ENCODE results near the gene PDE4D.
"Not testable (repeated sequence)": the region's sequence is repeated elsewhere in the genome, so short reads cannot be mapped to it uniquely, and the experiment has no call there.

PDE4D gene

DNA sequence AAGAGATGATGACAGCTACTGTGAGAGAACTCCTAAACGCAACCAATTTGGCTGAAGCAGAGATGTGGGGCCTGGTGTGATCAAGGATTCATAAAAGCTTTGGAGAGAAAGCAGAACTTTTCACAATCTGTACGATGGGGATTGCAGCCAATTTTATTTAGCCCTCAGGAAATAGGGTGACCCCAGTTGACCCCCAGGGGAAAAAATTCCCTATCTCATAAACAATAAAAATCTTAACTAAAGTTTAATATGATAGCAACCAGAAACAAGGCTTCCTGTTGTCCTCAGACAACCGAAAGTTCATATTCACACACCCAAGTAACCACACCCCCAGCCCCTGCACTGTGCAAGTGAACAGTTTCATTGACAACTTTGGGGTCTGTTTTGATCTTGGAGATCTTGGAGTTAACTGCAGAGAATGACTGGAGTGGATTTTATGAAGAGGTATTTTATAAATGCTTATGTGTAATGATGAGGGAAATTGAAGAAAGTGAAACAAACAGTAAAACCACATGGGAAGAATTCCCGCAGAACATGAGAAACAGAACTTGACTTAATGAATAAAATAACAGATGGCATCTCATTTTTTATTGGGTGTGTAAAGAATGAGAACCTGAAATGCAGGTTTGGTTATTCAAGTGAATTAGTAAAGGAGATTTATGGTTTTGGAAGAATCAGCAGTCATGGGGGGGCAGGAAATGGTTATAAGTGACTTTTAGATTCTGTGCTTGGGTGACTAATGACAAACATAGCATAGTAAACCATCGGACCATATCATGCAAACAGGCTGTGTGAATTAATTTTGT is 94.5 kb downstream of the PDE4D start:
- DNase-seq, result no peak

DNA sequence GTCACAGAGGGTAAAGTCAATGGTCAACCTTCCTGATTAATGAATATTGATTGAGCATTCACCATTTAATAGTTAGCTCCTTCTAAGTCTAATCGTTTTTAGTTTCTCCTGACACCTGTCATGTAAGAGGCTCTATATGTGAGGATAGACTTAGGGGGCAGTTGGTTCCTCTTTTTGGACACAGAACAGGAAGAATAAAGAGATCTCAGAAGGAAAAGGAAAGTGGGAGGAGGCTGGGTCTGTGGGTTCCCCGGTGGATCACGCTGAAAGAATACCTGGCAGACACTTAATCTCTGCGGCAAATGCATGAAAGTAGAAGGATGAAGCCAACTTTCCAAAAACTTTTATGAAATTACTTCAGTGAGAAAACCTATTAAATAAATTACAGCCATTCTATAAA is 98.4 kb downstream of the PDE4D start:
- no peak for DNase-seq

DNA sequence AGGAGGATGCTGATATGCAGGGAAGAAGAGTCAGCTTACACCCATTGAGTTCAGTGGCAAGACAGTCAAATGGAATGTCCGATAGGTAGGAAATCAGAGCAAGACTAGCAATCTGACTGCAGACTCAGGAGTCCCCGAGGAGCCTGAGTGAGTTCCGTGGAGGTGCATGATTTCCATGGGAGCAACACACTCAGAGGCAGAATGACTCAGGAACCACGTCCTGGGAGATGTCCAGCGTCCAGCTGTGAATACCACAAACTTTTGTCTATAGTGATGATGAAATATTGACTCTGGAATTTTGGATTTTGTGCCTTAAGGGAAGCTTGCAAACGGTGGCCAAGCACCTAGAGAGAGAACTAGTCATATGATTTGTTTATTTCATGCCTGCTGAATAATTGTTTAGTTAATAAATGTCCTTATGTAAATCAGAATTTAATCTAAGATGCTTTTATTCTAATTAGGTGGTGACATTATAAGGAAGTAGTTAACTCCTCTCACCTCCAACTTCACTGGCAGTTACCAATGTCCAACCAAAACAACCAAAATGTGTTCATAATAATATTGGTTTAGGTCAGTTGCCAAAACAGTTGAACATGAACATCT is 100.4 kb downstream of the PDE4D start:
- DNase-seq, result no peak

DNA sequence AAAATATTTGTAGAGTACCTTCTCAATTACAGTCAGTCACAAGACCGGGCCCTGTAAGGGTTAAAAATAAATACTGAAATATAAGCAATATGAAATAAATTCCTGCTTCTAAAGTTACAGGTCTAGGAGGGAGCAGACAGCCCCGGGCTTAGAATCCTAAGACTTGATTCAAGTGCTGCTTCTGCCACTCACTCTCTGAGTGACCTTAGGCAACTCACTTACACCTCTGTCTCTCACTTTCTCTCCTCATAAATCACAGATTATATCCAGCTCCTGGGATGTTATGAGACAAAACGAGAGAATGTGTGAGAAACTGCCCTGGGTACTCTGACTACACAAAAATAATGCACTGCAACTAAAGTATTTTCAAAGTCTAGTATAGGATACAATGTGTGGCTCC is 101.9 kb downstream of the PDE4D start:
- DNase-seq, result no peak

GRCh38 chr5:59790776-59791475 is 102.6 kb downstream of the PDE4D start:
- DNase-seq, result no peak

- no peak for DNase-seq
Observed at GRCh38 chr5:59790376-59790775, 103.2 kb downstream of the PDE4D start.

GRCh38 chr5:59789894-59790293 is 103.6 kb downstream of the PDE4D start:
- no peak for DNase-seq

- DNase-seq, result no peak
Observed at GRCh38 chr5:59789197-59789596, 104.3 kb downstream of the PDE4D start.

DNA sequence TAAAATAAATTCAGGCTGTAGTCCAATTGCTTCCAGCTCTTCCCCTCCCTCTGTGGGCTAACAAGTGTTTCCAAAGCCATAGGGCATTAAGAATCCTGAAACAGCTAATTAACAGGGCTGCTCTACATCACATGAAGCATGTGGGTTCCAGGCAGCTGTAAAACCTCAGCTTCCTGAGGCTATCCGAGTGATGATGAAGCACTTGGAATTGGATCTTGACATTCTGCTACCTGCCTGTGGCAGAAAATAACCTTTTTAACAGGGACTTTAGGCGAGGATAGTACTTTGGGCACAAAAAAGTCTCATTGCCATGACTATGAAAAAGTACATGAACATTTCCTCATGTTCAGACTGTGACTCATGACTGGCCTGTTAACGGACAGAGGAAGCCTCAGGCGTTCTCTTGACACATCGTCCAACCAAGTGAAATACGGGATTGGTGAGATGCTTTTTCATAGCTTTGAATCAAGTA is 107.2 kb downstream of the PDE4D start:
- DNase-seq, result no peak

DNA sequence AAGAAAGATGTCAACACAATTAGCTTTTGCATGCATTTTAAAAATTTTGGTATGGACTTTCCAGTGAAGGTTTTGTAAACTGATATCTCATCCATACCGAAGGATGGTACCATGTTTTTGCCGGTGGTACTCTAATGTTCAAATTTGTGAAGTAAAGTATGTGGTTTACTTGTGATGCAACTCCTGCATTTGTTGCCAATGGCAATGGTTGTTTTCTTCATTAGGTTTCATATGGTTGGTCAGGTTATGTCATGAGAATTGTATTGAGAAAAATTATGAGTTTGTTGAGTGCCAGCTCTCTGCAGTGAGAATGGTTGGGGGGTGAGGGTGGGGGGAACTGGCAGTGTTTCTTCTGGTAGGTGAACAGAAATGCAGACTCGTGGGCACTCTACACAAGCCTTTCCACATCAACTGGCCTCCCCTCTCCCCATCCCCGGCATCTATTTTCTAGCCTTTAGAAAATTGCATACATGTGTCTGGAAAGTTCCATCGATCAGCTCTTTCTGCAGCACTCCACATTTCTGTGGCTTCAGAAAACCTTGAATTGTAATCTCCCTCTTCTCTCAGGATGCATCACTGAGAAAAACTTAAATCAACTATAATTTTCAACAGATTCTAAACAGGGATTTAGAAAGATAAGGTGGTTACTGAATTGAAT is 107.7 kb downstream of the PDE4D start:
- no peak for DNase-seq

DNA sequence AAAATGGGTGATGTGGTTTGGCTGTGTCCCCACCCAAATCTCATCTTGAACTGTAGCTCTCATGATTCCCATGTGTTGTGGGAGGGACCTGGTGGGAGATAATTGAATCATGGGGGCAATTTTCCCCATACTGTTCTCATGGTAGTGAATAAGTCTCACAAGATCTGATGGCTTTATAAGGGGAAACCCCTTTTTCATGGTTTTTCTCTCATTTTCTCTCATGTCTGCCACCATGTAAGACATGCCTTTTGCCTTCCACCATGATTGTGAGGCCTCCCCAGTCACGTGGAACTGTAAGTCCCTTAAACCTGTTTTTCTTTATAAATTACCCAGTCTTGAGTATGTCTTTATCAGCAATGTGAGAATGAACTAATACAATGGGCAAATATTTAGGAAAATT is 108.8 kb downstream of the PDE4D start:
- DNase-seq, result not testable (repeated sequence)

DNA sequence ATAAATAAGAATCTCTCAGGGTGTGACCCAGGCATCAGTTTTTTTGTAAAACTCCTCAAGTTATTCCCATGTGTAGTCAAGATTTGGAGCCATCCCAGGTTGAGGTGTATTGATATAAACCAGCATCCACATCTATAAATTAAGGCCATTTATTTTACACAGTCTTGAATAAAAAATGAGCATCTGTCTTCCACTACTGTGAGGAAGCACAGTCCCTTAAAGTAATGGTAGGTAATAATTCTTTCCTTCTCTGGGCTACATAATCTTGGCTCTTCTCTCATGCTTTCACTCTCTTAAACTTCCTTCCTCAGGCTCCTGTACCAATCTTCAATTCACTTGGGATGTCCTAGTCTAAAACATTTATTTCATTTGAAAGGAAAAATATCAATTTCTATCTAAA is 110.3 kb downstream of the PDE4D start:
- DNase-seq, result no peak

- DNase-seq, result no peak
Observed at GRCh38 chr5:59782856-59783255, 110.7 kb downstream of the PDE4D start.

GRCh38 chr5:59779453-59779852 is 114.1 kb downstream of the PDE4D start:
- DNase-seq, result no peak

DNA sequence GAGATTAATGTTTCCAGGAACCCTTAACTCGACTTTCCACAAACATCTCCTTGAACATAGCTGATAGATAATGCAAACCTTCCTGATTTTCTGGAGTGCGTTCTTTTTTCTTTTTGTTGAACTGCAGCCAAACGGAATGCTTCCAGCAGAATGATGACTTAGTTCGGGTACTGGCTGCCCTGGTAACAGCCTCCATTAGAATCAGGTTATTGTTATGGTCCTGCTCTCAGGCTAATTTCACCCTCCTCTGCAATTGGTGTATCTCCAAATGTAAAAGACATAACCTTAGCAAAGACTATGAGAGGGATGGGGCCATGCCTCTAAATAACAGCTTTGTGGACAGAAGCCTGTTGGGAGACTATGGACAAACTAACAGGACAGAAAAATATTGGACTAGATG is 116.5 kb downstream of the PDE4D start:
- no peak for DNase-seq

DNA sequence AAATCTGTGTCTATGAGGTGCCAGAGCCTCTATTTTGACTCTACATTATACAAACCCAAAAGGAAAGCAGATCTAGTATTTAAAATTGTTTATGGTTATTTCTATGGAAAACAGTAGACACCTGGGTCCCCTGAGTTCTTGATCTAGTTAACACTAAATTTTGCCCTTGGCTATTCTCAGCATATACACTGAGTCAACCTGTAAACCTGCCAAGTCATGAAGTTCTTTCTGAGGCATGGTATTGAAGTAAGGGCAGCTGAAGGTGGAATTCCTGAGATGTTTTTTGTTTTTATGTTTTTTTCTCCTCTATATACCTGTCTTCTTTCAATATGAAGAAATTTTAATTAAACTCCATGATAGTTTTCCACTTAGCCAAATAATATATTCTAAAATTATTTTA is 120.2 kb downstream of the PDE4D start:
- no peak for DNase-seq

- DNase-seq, result no peak
Observed at GRCh38 chr5:59772757-59773156, 120.8 kb downstream of the PDE4D start.

DNA sequence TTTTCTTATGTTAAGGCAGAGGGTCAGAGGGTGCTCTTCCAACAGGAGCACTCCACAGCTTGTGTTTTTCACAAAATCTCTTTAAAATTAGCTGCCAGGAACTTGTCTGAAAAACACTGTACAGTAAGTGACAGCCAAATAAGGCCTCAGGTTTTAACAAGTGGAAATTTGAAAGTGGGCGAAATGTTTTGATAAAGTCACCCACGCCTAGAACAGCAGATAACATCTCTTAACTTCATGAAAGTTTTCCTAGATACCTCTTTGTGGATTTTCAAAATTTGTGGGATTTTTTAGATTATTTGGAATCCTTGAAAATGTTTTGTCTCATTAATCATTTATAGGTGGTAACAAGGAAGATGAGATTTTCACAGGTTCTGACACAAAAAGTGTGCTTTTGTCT is 121.3 kb downstream of the PDE4D start:
- no peak for DNase-seq

GRCh38 chr5:59770953-59771352 is 122.6 kb downstream of the PDE4D start:
- no peak for DNase-seq

DNA sequence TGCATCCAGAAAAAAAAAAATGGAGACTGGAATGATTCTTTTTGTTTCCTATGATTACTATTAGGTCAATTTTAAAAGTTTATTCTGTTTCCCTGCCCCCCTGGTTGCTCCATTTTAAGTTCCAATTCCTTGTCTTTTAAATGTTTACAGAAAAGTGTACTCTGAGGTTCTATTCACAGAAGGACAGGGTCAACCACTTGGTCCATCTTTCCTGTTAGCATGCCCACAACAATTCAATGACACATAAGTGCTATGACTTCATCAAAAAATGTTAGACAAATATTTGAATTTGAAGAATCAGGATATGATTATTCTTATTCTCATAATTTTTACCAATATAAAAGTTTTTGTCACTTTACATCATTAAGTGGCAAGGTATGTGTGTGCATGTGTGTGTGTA is 123.7 kb downstream of the PDE4D start:
- DNase-seq, result no peak

- no peak for DNase-seq
Observed at GRCh38 chr5:59769041-59769360, 124.5 kb downstream of the PDE4D start.

DNA sequence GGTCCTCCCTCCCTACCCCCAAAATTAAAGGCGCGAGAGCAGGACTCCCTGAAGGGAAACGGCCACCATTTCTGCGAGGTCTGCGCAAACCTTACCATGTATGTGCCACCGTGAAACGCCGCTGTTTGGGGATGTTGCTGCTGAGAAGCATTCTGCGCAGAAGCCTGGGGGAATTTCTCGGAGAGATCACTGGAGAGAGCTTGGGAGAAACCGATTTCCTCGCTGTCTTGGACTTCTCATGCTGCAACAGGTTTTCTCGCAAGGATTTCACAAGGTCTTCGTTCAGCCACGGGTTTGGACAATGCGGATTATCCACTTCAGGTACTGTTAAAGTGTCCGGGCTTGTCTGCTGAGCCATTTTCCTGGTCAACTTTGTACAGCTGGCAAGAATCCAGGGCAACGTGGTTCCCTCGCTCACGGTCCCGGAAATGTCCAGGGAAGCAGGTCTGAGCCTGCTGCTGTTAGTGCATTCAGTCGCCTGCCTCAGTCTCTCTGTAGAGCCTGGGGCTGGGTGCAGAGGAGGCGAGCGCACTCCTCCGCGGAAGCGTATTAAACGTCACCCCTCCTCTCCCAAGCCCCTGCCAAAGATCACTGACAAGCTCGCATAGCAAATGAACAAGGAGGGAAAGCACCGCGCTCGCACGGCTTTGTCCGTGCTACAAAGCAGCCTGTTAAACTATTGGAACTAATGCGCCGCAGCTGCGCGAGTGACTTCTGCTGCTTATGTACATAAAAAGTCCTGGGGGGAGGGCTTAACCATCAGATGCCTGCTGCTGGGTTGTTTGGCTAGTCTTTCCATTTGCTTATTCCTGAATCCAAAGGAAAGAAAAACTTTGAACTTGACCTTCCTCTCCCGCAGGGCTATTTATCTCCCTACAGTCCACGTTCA is 125.1 kb downstream of the PDE4D start:
- peak; percentile 21 for DNase-seq

Measured in CD4-positive, alpha-beta T cell treated with Interleukin-10 for 1 hour (primary cell).